HG03342 (cell line): Measurements from ENCODE around the gene KCND1.
"Not testable (repeated sequence)": the region's sequence is repeated elsewhere in the genome, so short reads cannot be mapped to it uniquely, and the experiment has no call there.

Experiments
- ATAC-seq: cut with Tn5 transposase; IDR thresholded peaks from one replicate; pipeline ENCODE4 v1.9.1; 2021; ENCODE audit warnings: mild to moderate bottlenecking, moderate library complexity; ENCODE audit not compliant: unreplicated experiment

Gene KCND1

GRCh38 chrX:48971249-48972219 lies at the start of gene KCND1:
TSS of gene KCND1 (minus strand) at chrX:48971844. CDS start at chrX:48970271, 1,573 bp downstream.
- no peak for ATAC-seq

- no peak for ATAC-seq
Observed at GRCh38 chrX:49019599-49020249, 48.1 kb upstream of the KCND1 start.

GRCh38 chrX:49019050-49019449 lies 47.4 kb upstream of the KCND1 start:
- ATAC-seq = no peak

- ATAC-seq = no peak
Observed at GRCh38 chrX:49003696-49004095, 32.1 kb upstream of the KCND1 start.

- peak; percentile 72 for ATAC-seq
Observed at GRCh38 chrX:49002091-49002935, 30.7 kb upstream of the KCND1 start, which contains the start of gene GRIPAP1. TSS of gene GRIPAP1 (minus strand) at chrX:49002264. CDS start at chrX:49002229, 35 bp downstream.

- ATAC-seq = peak; percentile 36
Observed at GRCh38 chrX:49001521-49002090, 30.0 kb upstream of the KCND1 start.

GRCh38 chrX:49000636-49001035 lies 29.0 kb upstream of the KCND1 start:
- no peak for ATAC-seq

- no peak for ATAC-seq
Observed at GRCh38 chrX:48999030-48999429, 27.4 kb upstream of the KCND1 start.

GRCh38 chrX:48998391-48998790 lies 26.7 kb upstream of the KCND1 start:
- ATAC-seq = no peak

- ATAC-seq = no peak
Observed at GRCh38 chrX:48997865-48998264, 26.2 kb upstream of the KCND1 start.

GRCh38 chrX:48997455-48997854 lies 25.8 kb upstream of the KCND1 start:
- ATAC-seq = no peak

- no peak for ATAC-seq
Observed at GRCh38 chrX:48996969-48997368, 25.3 kb upstream of the KCND1 start.

- ATAC-seq = no peak
Observed at GRCh38 chrX:48992341-48992740, 20.7 kb upstream of the KCND1 start.

GRCh38 chrX:48989483-48989882 lies 17.8 kb upstream of the KCND1 start:
- ATAC-seq = no peak

- ATAC-seq = no peak
Observed at GRCh38 chrX:48983896-48984295, 12.3 kb upstream of the KCND1 start.

GRCh38 chrX:48983081-48983480 lies 11.4 kb upstream of the KCND1 start:
- no peak for ATAC-seq

GRCh38 chrX:48981178-48981577 lies 9.5 kb upstream of the KCND1 start:
- ATAC-seq = no peak

- ATAC-seq = not testable (repeated sequence)
Observed at GRCh38 chrX:48980341-48980740, 8.7 kb upstream of the KCND1 start.

- ATAC-seq = no peak
Observed at GRCh38 chrX:48978226-48978625, 6.6 kb upstream of the KCND1 start.

GRCh38 chrX:48976086-48976485 lies 4.4 kb upstream of the KCND1 start:
- ATAC-seq = no peak

- ATAC-seq = no peak
Observed at GRCh38 chrX:48975541-48975940, 3.9 kb upstream of the KCND1 start.
